Measurements from ENCODE around the gene CTRB1.

Gene CTRB1

DNA sequence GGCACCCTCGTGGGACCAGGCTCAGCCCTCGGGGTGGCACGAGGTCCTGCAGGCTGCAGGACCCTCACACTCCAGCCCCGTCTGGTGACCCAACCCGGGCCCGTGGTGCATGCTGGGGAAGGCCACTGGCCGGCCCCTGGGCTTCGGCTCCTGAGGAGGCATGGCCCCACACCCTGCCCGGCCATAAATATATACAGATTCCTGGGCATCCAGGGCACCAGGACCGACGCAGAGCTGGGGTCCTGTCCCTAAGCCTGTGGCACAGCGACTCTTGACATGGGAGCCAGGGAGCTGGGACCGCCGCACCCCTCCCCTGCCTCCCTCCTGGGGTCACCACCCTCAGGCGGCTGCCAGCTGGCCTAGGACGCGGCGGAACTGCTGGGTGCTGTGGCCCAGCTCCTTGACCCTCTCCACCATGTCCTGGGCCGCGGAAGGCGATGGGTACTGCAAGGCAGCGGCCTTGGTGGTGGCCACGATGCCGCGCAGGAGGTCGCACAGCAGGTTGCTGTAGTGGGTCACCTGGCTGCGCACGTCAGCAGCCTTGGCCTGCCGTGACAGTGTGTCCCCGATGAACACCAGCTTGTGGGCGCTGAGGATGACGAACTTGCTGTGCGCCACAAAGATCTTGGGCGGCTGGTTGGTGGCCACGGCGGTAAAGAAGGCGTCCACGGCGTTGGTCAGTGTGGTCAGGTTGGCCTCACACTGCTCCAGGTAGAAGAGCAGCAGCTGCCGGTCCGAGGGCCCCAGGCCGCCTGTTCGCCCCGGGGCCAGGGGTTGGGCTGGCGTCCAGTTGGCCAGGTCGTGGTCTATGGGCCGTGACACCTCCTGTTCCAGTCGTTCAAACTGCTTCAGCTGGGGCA is 10.6 kb downstream of the CTRB1 start:
- no peak overlapping the region for H3K4me3 ChIP-seq (ENCODE audit: low read depth, low read length)
- TF ChIP-seq, protein P1, sequence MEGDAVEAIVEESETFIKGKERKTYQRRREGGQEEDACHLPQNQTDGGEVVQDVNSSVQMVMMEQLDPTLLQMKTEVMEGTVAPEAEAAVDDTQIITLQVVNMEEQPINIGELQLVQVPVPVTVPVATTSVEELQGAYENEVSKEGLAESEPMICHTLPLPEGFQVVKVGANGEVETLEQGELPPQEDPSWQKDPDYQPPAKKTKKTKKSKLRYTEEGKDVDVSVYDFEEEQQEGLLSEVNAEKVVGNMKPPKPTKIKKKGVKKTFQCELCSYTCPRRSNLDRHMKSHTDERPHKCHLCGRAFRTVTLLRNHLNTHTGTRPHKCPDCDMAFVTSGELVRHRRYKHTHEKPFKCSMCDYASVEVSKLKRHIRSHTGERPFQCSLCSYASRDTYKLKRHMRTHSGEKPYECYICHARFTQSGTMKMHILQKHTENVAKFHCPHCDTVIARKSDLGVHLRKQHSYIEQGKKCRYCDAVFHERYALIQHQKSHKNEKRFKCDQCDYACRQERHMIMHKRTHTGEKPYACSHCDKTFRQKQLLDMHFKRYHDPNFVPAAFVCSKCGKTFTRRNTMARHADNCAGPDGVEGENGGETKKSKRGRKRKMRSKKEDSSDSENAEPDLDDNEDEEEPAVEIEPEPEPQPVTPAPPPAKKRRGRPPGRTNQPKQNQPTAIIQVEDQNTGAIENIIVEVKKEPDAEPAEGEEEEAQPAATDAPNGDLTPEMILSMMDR (IDR thresholded peaks at IDR 0.05; ENCODE audit: borderline replicate concordance, insufficient read depth, low read depth, low read length) = no peak

DNA sequence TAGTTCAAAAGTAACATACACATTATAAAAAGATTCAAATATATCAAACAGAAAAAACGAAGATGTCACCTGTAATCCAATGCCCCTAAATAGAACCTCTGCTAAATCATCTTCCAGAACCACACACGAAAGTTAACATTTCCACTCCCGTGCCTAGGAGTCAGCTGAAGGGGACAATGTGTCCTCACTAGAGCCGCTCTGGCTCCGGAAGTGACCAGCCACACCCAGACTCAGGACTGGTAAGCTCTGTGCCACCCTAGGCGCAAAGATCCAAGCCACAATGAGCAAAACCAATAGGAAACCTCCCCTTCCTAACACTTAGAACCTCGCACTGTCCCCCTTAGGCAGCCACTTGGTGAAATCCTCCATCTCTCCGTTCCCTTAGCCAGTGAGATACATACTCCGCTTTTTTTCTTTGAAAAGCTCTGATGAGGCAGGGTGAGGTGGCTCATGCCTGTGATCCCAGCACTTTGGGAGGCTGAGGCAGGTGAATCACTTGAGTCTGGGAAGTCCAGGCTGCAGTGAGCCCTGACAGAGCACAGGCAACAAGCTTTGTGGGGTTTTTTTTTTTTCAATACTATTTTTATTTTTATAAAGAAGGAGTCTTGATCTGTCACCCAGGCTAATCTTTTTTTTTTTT is 11.8 kb downstream of the CTRB1 start:
- TF ChIP-seq, protein P1 (IDR thresholded peaks at IDR 0.05; ENCODE audit: borderline replicate concordance, insufficient read depth, low read depth, low read length) = no peak
- no peak overlapping the region for H3K4me3 ChIP-seq (ENCODE audit: low read depth, low read length)

DNA sequence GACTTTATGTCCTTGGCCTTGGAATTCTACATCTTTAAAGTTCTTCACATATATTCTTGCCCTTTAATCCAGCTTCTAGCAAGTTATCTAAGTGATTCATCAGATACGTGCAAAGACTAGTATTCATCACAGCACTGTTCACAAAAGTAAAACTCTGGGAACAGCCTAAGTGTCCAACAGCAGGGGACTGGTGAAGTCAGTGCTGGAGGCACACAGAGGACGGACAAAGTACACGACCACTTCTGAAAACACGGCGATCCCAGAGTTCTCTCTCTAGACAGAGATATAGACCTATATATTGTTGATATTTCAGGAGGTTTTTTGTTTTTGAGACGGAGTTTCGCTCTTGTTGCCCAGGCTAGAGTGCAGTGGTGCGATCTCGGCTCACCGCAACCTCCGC is 12.8 kb downstream of the CTRB1 start:
- TF ChIP-seq, protein P1 (IDR thresholded peaks at IDR 0.05; ENCODE audit: borderline replicate concordance, insufficient read depth, low read depth, low read length) = no peak
- H3K4me3 ChIP-seq (ENCODE audit: low read depth, low read length) = no peak overlapping the region

DNA sequence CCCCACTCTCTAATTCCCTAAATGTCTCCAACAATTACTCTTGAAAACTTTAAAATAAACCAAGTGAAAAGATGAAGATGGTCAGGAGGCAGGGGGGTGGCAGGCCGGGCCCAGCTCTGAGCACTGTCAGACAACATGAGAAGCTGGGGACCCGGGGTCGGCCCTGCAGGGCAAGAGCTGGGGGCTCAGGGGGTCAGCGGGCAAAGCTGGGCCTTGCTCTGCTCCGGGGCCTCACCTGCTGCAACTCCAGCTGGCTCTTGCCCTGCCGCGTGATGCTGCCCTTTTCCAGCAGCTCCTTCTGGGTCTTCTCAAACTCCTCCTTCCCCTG is 14.8 kb downstream of the CTRB1 start:
- H3K4me3 ChIP-seq (ENCODE audit: low read depth, low read length) = no peak overlapping the region
- TF ChIP-seq, protein P1 (IDR thresholded peaks at IDR 0.05; ENCODE audit: borderline replicate concordance, insufficient read depth, low read depth, low read length) = no peak

DNA sequence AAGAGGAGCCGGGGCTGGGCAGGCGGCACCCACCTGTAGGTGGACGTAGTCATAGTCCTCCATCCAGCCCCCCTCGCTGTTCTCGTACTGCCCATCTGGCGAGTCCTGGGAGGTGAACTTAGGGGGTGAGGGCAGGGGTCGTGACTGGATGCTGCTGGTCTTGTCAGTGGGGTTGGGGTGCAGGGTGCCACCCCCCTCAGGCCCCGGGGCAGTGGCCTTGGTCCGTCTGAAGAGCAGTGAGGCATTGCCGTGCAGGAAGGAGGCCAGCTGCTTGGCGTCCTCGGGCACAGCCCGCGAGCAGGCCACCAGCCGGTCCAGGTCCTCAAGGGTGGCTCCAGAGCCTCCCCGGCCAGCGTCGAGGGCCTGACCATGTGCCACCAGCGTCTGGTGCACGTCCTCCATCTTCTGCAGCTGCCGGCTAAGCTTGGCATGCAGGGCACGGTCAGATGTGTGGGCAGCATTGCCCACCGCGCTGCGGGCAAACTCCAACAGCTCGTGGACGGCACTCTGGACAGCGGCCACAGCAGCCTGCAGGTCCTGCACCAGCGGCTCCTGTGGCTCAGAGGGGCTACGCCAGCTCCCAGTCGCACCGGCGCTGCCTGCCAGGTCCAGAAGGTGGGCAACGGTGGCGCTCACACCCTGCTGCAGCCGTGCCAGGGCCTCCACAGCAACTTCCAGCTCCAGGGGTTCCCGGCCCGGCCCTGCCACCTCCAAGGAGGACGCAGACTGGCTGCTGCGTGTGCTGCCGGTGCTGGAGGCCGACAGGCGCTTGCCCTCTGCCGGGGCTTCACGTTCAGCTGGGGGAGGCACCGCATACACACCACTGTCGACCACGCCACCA is 16.3 kb downstream of the CTRB1 start:
- H3K4me3 ChIP-seq (ENCODE audit: low read depth, low read length) = no peak overlapping the region
- TF ChIP-seq, protein P1 (IDR thresholded peaks at IDR 0.05; ENCODE audit: borderline replicate concordance, insufficient read depth, low read depth, low read length) = no peak

DNA sequence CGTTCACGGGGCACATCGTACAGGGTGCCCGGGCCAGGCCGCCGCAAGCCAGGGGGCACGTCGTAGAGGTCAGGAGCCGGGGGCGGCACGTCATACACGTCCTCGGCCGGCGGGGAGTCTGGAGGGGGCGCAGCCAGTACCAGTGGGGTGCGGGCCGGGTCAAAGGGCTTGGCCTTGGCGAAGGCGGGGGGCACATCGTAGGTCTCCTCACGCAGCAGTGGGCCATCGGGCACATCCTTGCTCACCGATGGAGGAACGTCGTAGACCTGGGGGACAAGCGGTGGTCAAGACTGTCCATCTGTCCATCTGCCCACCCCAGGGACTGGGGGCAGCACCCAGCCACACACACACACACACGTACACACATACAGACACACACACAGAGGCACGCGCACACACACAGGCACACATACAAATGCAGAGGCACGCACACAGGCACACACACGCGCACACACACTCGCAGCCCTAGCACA is 17.0 kb downstream of the CTRB1 start:
- no peak overlapping the region for H3K4me3 ChIP-seq (ENCODE audit: low read depth, low read length)
- TF ChIP-seq, protein P1 (IDR thresholded peaks at IDR 0.05; ENCODE audit: borderline replicate concordance, insufficient read depth, low read depth, low read length) = no peak

Data from GM12875 (cell line).